CD4-positive, alpha-beta T cell treated with Interleukin-6 at 100 ng/mL for 8 hours (primary cell): Measurements from ENCODE around the gene PDE4D.
"Not testable (repeated sequence)": the region's sequence is repeated elsewhere in the genome, so short reads cannot be mapped to it uniquely, and the experiment has no call there.

Source experiments
- DNase-seq: peaks from one replicate; pipeline ENCODE4 v3.0.0-alpha.2; 2020; ENCODE audit warnings: mixed read lengths, low spot score

Gene PDE4D

GRCh38 chr5:59325070-59325469, 568.5 kb downstream of the PDE4D start:
- no peak for DNase-seq

- no peak for DNase-seq
Observed at GRCh38 chr5:59322894-59323293, 570.6 kb downstream of the PDE4D start.

- DNase-seq: no peak
Observed at GRCh38 chr5:59322058-59322457, 571.5 kb downstream of the PDE4D start.

GRCh38 chr5:59321642-59322041, 571.9 kb downstream of the PDE4D start:
- no peak for DNase-seq

GRCh38 chr5:59320420-59320819, 573.1 kb downstream of the PDE4D start:
- DNase-seq: no peak

GRCh38 chr5:59319250-59319649, 574.3 kb downstream of the PDE4D start:
- DNase-seq: no peak

GRCh38 chr5:59317774-59318205, 575.7 kb downstream of the PDE4D start:
- no peak for DNase-seq

GRCh38 chr5:59317023-59317773, 576.3 kb downstream of the PDE4D start:
- DNase-seq: no peak

GRCh38 chr5:59312223-59312622, 581.3 kb downstream of the PDE4D start:
- DNase-seq: no peak

- DNase-seq: not testable (repeated sequence)
Observed at GRCh38 chr5:59308685-59309084, 584.8 kb downstream of the PDE4D start.

- DNase-seq: not testable (repeated sequence)
Observed at GRCh38 chr5:59303289-59303716, 590.2 kb downstream of the PDE4D start.

GRCh38 chr5:59302509-59302908, 591.0 kb downstream of the PDE4D start:
- DNase-seq: not testable (repeated sequence)

GRCh38 chr5:59301727-59302126, 591.8 kb downstream of the PDE4D start:
- DNase-seq: no peak

- DNase-seq: no peak
Observed at GRCh38 chr5:59300930-59301329, 592.6 kb downstream of the PDE4D start.

GRCh38 chr5:59299006-59299405, 594.5 kb downstream of the PDE4D start:
- DNase-seq: no peak

- no peak for DNase-seq
Observed at GRCh38 chr5:59296317-59297264, 596.9 kb downstream of the PDE4D start.

- DNase-seq: no peak
Observed at GRCh38 chr5:59293700-59294099, 599.8 kb downstream of the PDE4D start.

GRCh38 chr5:59291941-59292340, 601.6 kb downstream of the PDE4D start:
- no peak for DNase-seq

GRCh38 chr5:59287884-59288283, 605.6 kb downstream of the PDE4D start:
- DNase-seq: no peak

GRCh38 chr5:59287361-59287760, 606.2 kb downstream of the PDE4D start:
- no peak for DNase-seq

GRCh38 chr5:59286510-59286909, 607.0 kb downstream of the PDE4D start:
- no peak for DNase-seq

- no peak for DNase-seq
Observed at GRCh38 chr5:59285300-59286016, 608.1 kb downstream of the PDE4D start.
